Measurements from ENCODE around the gene KNCN.

KNCN gene

DNA sequence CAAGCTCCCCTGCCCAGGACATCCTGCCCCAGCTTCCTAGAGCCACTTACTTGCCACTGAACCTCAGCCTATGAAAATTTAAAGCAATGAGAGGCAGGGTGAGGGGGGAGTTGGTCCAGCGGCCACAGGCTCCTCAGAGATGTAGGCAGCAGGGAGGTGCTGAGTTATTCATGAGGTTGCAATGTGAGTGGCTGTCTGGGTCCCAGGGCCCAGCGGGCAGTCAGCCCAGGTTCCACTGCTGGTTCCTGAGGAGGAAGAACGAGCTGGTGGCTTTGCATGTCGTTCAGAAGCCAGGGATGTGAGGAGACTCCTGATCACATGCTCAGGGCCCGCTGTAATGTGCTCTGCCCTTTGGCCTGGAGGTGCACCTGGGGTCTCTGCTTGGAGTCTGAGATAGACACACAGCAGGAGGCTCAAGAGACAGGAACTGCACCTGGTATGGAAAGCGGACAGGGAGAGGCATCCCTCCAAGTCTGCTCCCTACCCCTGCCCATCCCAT, at the start of gene KNCN:
Gene KNCN, minus strand, starts transcription at position 51 of the 499 bp plus-strand sequence. CDS start 432 bp downstream, outside the sequence.
- DNase-seq (ENCODE audit: low read depth in 3 of 3, low spot score in 1 of 3): no peak

DNA sequence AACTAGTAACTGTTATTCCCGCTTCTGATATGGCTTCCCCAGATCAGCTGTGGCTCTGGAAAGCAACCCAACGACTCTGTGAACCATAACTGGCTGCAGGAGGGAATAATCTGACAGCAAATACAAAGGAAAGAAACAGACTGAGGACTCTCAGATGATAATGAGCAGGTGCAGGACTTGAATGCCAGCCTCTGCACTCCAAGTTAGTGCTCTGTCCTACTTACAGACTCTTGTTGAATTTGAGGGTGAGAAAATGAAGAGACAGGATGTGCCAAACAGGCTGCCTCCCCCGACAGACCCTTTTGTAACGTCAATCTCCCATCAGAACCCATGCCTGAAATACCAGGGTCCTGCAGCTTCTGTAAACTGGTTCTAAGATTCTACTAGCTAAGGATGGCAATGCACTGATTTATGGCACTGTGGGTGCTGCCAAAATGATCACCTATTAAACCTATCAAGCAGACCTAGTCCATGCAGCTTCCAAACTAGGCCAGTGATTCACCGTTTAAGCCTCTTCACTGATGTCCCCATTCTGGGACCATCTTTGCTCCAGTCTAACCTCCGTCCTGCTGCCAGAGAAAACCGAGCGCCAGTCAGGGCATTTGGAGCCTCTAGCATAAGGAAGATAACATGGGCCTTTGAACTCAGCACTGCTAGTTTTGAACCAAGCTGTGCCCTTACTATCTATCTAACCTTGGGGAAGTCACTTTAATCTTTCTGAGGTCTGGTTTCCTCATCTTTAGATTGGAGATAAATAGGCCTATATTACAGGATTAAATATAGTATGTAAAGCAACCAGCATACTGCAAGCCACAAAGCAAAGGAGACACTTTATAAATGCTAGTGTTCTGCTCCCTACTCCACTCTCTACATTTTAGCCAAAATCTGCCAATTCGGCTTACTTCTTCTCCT, 47.9 kb upstream of the KNCN start:
- no peak for DNase-seq (ENCODE audit: low read depth in 3 of 3, low spot score in 1 of 3)

DNA sequence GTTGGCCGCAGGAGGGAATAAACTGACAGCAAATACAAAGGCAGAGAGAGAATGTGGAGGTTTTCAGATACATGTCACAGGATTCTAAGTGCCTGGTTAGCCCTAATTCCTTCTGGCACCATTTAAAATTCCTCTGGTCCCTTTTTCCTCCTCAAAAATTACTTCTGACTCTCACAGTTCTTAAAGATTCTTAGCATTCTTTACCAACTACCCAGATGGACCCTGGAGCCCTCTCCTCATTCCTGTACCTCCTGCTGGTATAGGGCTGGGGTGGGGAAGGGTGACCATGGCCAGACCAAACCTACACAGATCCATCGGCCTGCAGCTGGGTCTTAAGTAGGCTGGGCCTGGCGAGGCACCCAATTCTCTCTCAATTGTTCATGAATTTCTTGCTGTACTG, 45.4 kb upstream of the KNCN start:
- DNase-seq (ENCODE audit: low read depth in 3 of 3, low spot score in 1 of 3): no peak

DNA sequence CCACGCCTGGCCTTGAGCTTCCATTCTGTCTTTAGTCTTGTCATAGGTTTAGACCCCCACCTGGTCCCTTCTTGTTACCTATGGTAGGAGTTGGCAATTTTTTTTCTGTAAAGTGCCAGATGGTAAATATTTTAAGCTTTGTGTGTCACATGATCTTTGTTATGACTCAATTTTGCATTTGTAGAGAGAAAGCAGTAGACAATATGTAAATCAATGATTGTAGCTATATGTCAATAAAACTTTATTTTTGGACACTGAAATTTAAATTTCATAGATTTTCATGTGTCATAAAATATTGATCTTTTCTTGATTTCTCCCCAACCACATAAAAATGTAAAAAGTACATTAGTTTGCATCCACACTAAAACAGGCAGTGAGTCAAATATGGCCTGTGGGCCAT, 44.6 kb upstream of the KNCN start:
- DNase-seq (ENCODE audit: low read depth in 3 of 3, low spot score in 1 of 3): no peak

DNA sequence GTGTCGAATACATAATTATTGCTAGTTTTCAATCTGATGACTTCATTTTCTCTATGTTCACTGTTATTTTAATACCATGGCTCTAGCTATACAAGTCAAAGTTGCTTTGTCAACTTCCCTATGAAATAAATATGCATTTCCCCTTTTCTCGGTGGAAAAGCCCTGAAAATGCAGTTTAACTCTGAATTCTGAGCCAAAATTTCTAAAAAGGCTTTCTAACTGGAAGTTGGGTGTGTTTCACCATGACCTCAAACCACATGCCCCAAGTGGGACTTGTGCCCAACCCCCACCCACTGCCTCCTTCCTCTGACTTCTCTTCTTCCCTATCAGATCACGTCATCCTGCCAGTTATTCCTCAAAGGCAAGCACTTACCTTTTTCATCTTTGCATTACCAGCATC, 43.7 kb upstream of the KNCN start:
- DNase-seq (ENCODE audit: low read depth in 3 of 3, low spot score in 1 of 3): no peak

DNA sequence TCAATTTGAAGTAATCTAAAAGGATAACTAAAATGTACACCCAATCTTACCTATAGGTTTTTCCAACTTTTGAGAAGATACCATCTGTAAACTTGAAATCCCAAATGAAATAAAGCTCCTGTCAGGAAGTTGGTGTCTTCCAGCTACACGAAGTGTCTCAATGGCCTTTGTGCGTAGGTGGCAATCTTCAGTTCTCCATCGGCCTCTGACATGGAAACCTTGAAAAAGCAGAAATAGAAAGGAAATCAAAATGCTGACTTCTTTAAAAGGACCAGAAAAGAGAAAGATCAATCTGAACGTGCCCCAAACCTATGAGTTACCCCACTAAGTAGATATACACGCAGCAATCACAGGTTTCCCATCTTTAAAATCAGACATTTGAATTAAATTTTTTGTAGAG, 42.6 kb upstream of the KNCN start:
- DNase-seq (ENCODE audit: low read depth in 3 of 3, low spot score in 1 of 3): no peak

DNA sequence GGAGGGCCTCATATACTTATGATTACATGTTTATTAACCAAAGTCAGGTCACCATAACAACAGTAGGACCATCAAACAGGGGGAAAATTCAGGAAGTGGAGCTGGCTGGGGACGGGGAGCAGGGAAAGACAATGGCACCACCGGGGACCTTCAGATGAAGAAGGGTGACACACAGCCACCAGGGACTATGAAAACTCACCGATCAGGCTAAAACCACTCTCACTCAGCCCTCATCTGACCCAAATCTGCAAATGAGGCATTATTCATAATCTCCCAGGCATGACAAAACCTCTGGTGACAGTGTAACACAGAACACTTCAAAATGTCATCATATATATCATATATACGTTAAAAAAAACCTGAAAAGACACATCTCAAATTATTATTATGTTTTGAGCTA, 41.4 kb upstream of the KNCN start:
- DNase-seq (ENCODE audit: low read depth in 3 of 3, low spot score in 1 of 3): no peak

DNA sequence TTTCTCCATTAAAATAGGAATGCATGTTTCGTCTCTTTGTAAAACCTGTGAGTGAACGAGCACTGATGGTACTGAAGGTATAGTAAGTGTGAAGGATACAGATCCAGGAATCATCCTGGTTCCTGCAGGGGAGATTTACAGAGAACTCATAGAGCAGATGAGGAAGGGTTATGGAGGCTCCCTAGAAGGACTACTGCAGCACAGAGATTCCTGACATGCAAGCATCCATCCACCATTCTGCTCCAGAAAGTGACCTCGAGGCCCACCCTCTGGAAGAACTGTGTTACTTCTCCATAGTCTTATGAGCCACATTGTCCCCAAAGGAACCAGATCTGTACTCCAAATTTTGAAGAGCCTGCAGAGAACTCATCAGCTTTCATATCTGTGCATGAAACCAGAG, 38.1 kb upstream of the KNCN start:
- no peak for DNase-seq (ENCODE audit: low read depth in 3 of 3, low spot score in 1 of 3)

DNA sequence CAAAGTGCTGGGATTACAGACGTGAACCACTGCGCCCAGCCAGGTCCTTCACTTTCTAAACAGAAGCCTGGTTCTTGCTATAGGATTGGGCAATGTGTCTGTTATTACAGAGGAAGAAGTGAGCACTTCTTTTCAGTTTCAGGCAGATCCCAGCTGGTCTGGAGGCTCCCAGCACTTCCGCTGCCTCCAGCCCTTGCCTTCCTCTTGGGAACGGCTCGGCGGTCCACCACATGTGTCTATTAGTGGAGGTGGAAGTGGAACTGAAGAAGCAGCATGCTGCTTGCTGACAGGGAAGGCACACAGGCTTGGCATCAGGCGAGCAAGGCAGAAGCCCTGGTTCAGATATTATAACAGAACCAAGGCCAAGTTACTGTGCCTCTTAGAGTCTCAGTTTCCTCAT, 35.6 kb upstream of the KNCN start:
- DNase-seq (ENCODE audit: low read depth in 3 of 3, low spot score in 1 of 3): no peak

DNA sequence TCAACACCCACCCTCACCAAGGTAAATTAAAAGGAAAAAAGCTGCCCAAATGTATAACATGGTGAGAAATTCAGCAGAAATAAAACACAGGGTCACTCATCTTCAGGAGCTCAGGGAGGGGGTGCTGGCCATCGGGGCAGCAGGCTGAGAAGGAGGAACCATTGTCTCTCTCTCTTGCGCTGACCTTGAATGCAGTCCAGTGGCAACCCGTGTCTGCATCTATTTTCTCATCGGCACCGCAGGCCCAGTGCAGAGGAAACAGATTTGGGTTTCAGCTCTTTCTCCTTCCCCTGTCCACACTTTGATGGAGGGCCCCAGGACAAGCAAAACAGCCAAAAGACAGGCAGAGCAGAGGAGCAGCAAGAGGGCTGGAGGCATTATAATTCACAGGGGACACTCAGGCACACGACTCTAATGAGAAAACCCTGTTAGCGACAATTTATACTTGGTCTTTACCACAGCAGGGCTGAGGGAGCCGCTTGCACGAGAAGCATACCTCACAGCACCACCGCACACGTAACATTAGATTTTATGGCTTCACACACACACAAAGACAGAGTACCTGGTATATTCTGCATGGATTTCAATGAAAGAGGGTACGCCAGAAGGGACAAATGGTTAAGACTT, 34.0 kb upstream of the KNCN start:
- no peak for DNase-seq (ENCODE audit: low read depth in 3 of 3, low spot score in 1 of 3)

DNA sequence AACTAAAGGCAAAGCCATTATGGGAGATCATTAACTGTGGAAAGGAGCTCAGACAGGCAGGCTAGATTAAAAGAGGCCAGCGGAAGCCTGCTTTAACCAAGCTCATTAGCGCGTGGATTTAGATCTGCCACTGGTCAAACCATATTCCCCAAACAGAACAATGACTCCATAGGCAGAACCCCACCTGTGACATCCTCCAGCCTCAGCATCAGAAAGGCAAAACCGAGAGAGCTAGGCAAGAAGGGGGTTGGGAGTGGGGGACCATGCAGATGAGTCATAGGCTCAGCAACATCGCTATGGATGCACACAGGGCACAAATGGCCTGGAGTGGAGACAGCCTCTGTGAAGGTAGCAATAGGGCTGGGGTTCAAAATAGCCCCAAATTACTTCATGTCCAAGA, 32.0 kb upstream of the KNCN start:
- DNase-seq (ENCODE audit: low read depth in 3 of 3, low spot score in 1 of 3): no peak

DNA sequence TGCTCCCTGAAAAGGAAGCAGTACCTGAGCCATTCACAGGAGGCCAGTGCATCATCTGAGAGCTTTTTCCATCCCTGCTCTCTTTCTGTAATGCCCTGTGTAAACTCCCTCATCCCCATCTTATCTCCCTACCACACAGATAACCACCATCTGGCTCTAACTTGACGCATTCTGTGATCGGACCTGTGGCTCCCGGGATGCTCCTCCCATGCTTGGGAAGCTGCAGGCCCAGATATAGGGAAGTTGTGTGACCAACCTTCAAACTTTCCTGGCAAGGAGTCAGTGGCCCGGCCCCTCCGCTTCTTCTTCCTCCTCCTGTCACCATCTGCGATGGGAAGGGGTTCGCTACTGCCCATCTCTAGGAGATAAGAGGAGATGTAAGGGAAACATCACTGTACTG, 31.5 kb upstream of the KNCN start:
- no peak for DNase-seq (ENCODE audit: low read depth in 3 of 3, low spot score in 1 of 3)

DNA sequence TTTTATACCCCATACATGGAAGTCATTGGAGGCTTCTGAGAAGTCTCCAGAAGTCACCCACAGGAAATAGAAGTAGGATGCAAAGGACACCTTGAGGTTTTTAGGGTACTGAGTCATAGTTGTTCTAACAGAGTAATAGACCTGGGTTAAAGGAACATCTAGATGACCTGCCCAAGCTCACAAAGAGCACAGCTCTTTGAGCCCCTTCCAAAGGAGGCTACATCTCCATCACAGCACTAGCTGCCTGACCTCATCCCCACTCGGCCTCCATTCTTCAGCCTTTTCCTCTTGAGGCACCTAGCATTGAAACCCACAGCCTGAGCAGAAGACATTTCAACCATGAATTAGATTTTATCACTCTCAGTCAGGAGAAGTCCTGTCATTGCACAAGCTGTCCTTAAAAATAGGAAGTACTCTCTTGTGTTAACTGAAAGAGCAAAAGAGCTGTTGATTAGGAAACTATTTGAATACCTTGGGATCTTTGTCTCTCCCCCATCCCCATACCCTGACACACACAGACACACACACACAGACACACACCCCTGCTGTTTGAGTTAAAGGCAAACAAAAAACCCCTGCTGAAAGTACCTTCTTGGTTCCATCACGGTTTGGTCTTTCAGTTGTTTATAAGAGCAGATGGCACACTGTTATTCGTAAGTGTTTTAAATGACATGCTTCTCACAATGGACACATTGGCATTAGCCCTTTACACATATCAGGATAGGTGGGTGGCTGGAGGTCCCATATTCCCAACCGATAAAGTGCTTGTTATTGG, 30.4 kb upstream of the KNCN start:
- no peak for DNase-seq (ENCODE audit: low read depth in 3 of 3, low spot score in 1 of 3)

DNA sequence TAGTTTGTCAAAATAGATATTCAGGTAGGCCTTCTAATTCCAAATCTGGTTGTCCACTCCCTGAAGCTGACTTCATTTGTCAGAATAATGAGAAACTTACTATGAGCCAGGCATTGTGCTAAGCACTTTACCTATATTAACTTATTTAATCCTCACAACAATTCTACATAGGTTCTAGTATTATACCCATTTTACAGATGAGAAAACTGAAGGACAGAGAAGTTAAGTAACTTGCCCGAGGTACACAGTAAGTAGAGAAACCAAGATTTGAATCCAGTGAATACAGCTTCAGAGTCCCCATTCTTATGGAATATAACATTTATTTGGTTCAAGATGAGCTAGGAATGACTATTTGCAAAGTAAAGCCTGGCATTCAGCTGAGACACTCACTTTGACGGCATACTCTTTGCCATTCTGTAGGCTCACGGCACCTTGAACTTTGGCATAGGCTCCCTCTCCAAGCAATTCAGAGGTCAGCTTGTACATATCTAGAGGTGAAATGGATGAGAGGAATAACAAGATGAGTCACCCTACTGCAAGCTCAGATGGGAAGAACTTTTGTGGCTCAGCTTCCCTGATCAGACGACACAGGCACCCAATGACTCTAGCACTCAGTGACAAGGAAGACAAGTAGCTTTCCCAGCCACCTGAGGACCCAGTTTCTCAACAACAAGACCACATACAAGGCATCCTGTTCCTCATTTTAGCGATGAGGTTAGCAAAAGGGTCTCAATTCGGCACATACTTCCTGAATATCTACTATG, 28.9 kb upstream of the KNCN start:
- DNase-seq (ENCODE audit: low read depth in 3 of 3, low spot score in 1 of 3): no peak

DNA sequence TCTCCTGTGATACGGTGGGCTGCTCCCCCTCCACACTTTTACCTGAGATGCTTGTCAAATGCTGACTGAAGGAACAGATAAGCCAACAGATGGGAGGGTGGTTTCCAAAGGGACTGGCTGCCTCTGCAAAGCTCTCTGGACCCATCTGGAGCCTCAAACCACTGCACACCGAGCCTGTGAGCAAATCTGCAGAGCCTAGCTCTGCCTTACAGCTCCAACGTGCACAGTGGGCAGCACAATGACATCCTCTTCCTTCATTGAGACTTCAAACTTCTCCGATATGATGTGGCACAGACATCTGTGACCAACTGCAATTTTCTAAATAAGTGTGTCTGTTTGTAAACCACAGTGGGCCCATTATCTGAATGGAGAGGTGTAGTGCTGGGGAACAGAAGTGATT, 26.2 kb upstream of the KNCN start:
- no peak for DNase-seq (ENCODE audit: low read depth in 3 of 3, low spot score in 1 of 3)

DNA sequence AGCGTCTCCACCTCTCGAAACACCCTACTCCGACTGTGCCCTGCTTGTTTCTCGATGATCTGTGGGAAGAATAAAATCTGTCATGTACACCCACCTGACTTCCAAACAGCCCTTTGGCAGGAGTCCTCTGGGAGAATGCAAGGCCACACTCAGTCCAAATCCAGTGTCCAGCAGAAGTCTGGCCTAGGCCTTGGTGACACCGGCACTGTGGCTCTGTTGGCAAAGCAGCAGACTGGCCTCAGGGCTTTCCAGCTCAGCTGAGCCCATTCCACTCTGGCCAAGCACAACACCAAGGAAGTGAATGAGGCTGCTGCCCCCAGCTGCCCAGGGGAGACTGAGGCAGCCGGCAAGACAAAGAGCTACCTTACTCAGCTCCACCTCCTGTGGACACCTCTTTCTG, 25.1 kb upstream of the KNCN start:
- no peak for DNase-seq (ENCODE audit: low read depth in 3 of 3, low spot score in 1 of 3)

DNA sequence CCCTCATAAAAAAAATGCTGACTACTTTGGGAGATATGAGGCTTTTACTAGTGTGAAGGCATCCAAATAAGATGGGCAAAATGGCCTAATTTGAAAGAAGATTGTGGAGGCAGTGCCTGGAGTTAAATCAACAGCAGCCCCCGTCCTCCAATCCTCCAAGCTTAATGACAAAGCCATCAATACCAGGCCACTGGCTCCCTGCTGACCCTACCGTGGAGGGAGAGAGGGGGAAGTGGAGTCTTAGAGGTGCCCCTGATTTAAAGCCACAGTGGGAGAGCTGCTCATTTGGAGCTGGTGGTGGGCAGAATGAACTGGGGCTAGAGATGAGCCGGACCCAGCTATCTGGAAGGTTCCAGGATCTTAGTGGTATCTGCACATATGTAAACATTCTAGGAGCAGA, 24.3 kb upstream of the KNCN start:
- no peak for DNase-seq (ENCODE audit: low read depth in 3 of 3, low spot score in 1 of 3)

DNA sequence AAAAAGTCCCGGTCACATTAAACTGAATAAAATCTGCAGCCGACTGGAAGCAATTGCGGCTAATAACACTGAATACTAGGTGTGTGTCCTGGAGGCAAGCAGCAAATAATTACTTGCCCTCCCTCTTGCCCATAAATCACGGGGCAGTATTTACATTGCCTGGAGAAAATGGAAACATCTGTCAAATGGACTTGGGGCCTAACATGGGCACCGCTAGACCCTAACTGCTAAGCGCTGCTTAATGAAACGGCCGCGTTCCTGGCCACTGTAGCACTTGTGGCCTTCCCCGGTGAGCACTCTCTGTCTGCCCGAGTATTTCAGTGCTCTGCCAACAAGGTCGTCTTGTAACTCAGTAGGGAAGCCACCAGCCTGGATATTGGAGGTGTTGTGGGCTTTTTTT, 23.9 kb upstream of the KNCN start:
- DNase-seq (ENCODE audit: low read depth in 3 of 3, low spot score in 1 of 3): no peak

DNA sequence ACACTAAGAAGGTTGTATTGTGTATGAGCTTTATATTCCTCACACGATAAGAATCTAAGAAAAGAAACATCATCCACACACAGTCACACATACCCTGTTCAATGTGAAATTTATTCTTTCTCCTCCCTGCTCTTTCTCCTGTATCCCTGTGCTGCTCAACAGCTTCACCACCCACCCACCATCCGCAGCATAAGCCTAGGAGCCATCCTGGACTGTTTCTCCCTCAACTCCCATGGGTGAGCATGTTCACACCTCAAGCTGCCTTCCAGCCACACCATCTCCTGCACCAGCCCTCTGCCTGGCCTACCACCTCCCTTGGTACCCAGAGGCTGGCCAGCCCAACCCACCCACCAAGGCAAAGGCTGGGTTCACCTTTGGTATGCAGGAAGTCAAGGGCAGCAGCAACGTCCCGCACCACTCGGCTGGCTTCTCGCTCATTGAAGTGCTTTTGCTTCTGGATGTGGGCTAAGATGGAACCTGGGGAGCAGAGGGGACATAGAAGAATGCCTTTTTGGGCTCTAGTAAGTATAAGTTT, 20.3 kb upstream of the KNCN start:
- no peak for DNase-seq (ENCODE audit: low read depth in 3 of 3, low spot score in 1 of 3)

DNA sequence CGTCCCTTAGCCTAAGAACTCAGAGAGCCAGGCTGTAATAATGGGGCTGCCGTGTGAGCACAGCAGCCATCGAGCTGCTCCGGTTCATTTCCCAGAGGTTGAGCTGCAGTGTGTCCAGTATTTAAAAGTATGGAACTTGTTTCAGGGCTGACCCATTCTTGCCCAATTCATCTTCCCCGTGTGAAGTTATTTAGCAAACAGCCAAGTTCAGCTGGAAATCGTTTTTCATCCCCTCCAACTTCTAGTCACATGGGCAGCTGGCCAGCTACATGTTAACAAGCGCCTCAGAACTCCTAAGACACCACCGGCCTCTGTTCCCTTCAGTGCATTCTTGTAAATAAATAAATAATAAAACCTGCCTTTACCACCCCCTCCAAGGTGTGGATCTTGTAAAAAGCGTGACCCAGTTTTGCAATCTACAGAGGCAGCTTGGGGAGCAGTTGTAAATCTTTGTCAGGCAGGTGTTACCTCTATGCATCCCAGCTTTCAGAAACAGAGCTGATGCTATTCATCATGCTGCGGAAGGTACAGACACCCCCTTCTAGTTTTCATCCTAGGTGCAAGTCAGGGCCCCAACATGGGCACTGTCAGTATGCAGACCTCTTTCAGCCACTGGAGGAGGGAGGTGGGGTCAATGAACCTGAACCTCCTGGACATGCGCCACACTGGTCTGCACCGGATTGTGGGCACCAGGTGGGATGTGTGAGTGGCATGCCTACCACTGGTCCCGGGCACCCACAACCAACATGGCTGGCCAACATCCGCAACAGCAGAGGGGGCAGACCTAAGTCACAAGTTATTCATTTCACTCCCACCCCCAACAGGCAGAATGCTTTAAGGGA, 18.7 kb upstream of the KNCN start:
- DNase-seq (ENCODE audit: low read depth in 3 of 3, low spot score in 1 of 3): no peak
